ENCODE measurements around the gene SLC30A2. TPM values are rescaled to one million over a fixed set of nuclear protein-coding genes. Genes with fewer than 3 reads are reported as not detected.
A peak's percentile ranks its signal among the peaks of the same experiment; 100 is the strongest.

The SLC30A2 gene
- polyA plus RNA-seq, 2 donors = 0.01 TPM; not detected in 1

DNA sequence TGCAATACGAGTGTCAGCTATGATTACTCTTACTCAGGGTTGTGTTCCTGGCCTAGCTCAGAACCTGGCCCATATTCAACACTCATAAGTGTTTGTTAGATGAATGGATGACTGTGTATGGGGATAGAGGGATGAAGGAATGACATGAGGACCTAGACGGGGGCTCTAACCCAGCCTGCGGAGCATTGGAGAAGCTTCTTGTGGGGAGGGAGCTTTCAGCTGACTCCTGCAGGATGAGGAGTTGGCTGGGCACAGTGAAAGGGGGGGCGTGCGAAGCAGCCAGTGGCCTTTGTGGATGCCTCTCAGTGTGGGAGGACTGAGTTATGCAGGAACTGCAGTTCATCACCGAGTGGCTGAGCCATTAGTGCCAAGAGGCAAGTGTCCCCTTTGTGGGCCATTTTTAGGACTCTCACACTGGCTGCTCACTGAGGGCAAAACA lies 25.6 kb downstream of the SLC30A2 start:
- H3K4me3 ChIP-seq (ENCODE audit: low read depth in 1 of 2, low read length in 2 of 2) = no peak overlapping the region
- peaks cover 0 to 3% of the 10 kb centered on the region in 2 donors for H3K4me1 ChIP-seq (ENCODE audit: control insufficient read depth in 2 of 2, insufficient read depth in 2 of 2, low read length in 1 of 2)
- H3K9me3 ChIP-seq (ENCODE audit: control insufficient read depth in 2 of 2, insufficient read depth in 1 of 2, low read depth in 1 of 2, low read length in 1 of 2) = no peaks in the 10 kb centered on the region
- no peaks in the 10 kb centered on the region for H3K27me3 ChIP-seq (ENCODE audit: control insufficient read depth in 1 of 2, insufficient read depth in 2 of 2, low read length in 2 of 2)
- H3K27ac ChIP-seq (ENCODE audit: low read depth in 2 of 2, low read length in 1 of 2) = no peak overlapping the region
- WGBS, 2 donors = 53 to 63% methylated on average over 6 of the region's 6 CpGs
- H3K36me3 ChIP-seq (ENCODE audit: control insufficient read depth in 2 of 2, insufficient read depth in 2 of 2, low read length in 1 of 2) = no peaks in the 10 kb centered on the region

DNA sequence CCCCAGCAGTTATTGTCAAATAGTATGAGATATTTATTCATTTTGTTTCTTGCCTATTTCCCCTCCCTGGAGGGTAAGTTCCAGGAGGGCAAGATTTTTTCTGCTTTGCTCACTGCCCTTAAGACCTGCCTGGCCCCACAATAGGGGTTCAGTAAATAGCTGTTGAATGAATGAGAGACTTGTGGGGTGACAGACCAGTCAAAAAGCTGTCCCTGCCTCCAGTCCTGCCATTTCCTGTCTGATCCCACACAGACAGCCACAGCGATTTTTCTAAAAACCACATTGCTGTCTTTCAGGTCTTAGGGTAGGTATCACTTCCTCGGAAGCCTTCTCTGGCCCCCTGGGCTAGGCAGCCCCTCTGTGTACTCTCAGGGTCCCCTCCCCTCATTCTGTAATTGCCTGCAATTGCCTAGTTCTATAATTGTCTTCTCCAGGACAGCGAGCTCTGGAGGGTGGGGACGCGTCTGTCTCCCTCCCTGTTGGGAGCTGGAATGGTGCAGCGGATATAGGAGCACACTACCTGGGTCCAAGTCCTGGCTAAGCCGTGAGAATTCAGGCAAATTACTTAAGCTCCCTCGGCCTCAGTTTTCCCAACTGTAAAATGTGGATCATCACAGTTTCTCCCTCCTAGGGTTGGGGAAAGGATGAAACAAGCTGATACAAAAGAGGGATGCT lies 26.1 kb downstream of the SLC30A2 start:
- Histone ChIP-seq H3K4me1 (ENCODE audit: control insufficient read depth in 2 of 2, insufficient read depth in 2 of 2, low read length in 1 of 2) (peaks cover 0 to 3% of the 10 kb centered on the region in 2 donors), H3K9me3 (ENCODE audit: control insufficient read depth in 2 of 2, insufficient read depth in 1 of 2, low read depth in 1 of 2, low read length in 1 of 2) (no peaks in the 10 kb centered on the region), H3K4me3 (ENCODE audit: low read depth in 1 of 2, low read length in 2 of 2) (no peak overlapping the region), H3K36me3 (ENCODE audit: control insufficient read depth in 2 of 2, insufficient read depth in 2 of 2, low read length in 1 of 2) (no peaks in the 10 kb centered on the region), H3K27ac (ENCODE audit: low read depth in 2 of 2, low read length in 1 of 2) (no peak overlapping the region), H3K27me3 (ENCODE audit: control insufficient read depth in 1 of 2, insufficient read depth in 2 of 2, low read length in 2 of 2) (no peaks in the 10 kb centered on the region)
- 77 to 79% methylated on average over 8 of the region's 8 CpGs for WGBS, 2 donors

DNA sequence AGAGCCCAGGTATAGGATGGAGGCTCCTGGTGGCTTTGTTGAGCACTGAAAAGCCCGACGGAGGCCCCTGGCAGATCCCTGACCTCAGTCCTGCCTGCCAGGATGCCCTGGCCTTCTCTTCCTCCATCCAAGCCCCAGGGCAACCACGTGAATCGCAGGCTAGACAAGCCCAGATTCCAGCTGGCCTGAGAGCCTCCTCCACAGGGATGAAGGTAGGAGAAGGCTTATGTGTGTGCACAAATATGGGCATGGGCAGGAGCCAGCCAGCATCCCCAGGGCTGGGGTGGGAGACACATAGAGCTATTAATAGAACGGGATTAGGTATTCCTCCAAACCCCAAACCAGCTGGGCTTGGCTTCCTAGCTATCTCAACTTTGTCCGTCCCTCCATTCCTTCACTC lies 28.3 kb downstream of the SLC30A2 start:
- Histone ChIP-seq H3K4me1 (ENCODE audit: control insufficient read depth in 2 of 2, insufficient read depth in 2 of 2, low read length in 1 of 2) (peaks cover 0 to 3% of the 10 kb centered on the region in 2 donors), H3K36me3 (ENCODE audit: control insufficient read depth in 2 of 2, insufficient read depth in 2 of 2, low read length in 1 of 2) (no peaks in the 10 kb centered on the region), H3K27me3 (ENCODE audit: control insufficient read depth in 1 of 2, insufficient read depth in 2 of 2, low read length in 2 of 2) (no peaks in the 10 kb centered on the region), H3K9me3 (ENCODE audit: control insufficient read depth in 2 of 2, insufficient read depth in 1 of 2, low read depth in 1 of 2, low read length in 1 of 2) (no peaks in the 10 kb centered on the region), H3K4me3 (ENCODE audit: low read depth in 1 of 2, low read length in 2 of 2) (no peak overlapping the region), H3K27ac (ENCODE audit: low read depth in 2 of 2, low read length in 1 of 2) (no peak overlapping the region)
- 46 to 54% methylated on average over 6 of the region's 6 CpGs for WGBS, 2 donors

DNA sequence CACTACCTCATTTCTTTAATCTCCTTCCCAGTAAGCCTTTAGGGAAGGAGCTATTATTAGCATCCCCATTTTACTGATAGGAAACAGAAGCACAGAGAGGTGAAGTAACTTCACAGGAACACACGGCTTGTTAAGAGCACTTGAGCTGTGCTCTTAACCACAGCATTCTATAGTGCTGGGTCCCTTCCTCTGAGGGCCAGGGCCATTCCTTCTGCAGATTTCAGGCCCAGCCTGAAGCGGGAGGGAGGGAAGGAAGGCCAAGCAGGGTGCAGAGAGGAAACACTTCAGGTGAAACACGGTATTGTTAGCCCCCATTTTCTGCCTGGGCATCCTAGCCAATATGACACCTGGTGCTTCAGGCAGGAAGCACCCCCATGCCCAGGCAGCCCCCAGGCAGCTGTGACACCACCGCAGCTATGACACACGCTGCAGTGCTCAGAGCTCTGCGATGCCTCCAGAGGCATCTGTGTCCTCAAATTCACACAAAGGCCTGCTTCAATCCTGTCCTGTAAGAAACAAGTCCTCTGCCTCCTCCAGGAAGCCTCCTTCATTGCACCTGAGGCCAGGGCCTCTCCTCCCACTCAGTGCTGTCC lies 28.9 kb downstream of the SLC30A2 start:
- Histone ChIP-seq H3K27ac (ENCODE audit: low read depth in 2 of 2, low read length in 1 of 2) (no peak overlapping the region), H3K36me3 (ENCODE audit: control insufficient read depth in 2 of 2, insufficient read depth in 2 of 2, low read length in 1 of 2) (no peaks in the 10 kb centered on the region), H3K4me1 (ENCODE audit: control insufficient read depth in 2 of 2, insufficient read depth in 2 of 2, low read length in 1 of 2) (peaks cover 0 to 1% of the 10 kb centered on the region in 2 donors), H3K9me3 (ENCODE audit: control insufficient read depth in 2 of 2, insufficient read depth in 1 of 2, low read depth in 1 of 2, low read length in 1 of 2) (no peaks in the 10 kb centered on the region), H3K4me3 (ENCODE audit: low read depth in 1 of 2, low read length in 2 of 2) (peak overlapping the region in 1 of 2 donors; percentile 4), H3K27me3 (ENCODE audit: control insufficient read depth in 1 of 2, insufficient read depth in 2 of 2, low read length in 2 of 2) (no peaks in the 10 kb centered on the region)
- WGBS, 2 donors = 69 to 71% methylated on average over 6 of the region's 6 CpGs

- H3K36me3 ChIP-seq (ENCODE audit: control insufficient read depth in 2 of 2, insufficient read depth in 2 of 2, low read length in 1 of 2) = no peaks in the 10 kb centered on the region
- no peaks in the 10 kb centered on the region for H3K4me1 ChIP-seq (ENCODE audit: control insufficient read depth in 2 of 2, insufficient read depth in 2 of 2, low read length in 1 of 2)
- H3K27ac ChIP-seq (ENCODE audit: low read depth in 2 of 2, low read length in 1 of 2) = no peak overlapping the region
- H3K27me3 ChIP-seq (ENCODE audit: control insufficient read depth in 1 of 2, insufficient read depth in 2 of 2, low read length in 2 of 2) = no peaks in the 10 kb centered on the region
- 73 to 84% methylated on average over 10 of the region's 10 CpGs for whole genome bisulfite sequencing, 2 donors
- H3K4me3 ChIP-seq (ENCODE audit: low read depth in 1 of 2, low read length in 2 of 2) = no peak overlapping the region
- H3K9me3 ChIP-seq (ENCODE audit: control insufficient read depth in 2 of 2, insufficient read depth in 1 of 2, low read depth in 1 of 2, low read length in 1 of 2) = no peaks in the 10 kb centered on the region
Measured at GRCh38 chr1:26016258-26016952, 29.5 kb downstream of the SLC30A2 start.

DNA sequence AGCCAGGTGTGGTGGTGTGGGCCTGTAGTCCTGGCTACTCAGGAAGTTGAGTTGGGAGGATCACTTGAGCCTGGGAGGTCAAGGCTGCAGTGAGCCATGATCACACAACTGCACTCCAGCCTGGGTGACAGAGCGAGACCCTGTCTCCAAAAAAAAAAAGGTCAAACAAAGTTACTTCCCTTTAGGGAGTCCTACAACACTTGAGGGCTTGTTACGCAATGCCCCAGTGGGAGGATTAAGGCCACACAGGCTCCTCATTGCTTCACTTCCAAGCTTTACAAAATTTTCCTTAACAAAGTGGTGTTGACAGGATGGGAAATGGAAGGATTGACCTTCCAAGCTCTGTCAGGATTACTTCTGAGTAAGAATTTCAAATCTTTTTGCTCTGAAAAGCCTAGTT lies 30.6 kb downstream of the SLC30A2 start:
- 62 to 67% methylated on average over 2 of the region's 2 CpGs for WGBS, 2 donors
- H3K36me3 ChIP-seq (ENCODE audit: control insufficient read depth in 2 of 2, insufficient read depth in 2 of 2, low read length in 1 of 2) = no peaks in the 10 kb centered on the region
- no peaks in the 10 kb centered on the region for H3K4me1 ChIP-seq (ENCODE audit: control insufficient read depth in 2 of 2, insufficient read depth in 2 of 2, low read length in 1 of 2)
- no peak overlapping the region for H3K4me3 ChIP-seq (ENCODE audit: low read depth in 1 of 2, low read length in 2 of 2)
- no peak overlapping the region for H3K27ac ChIP-seq (ENCODE audit: low read depth in 2 of 2, low read length in 1 of 2)
- no peaks in the 10 kb centered on the region for H3K27me3 ChIP-seq (ENCODE audit: control insufficient read depth in 1 of 2, insufficient read depth in 2 of 2, low read length in 2 of 2)
- H3K9me3 ChIP-seq (ENCODE audit: control insufficient read depth in 2 of 2, insufficient read depth in 1 of 2, low read depth in 1 of 2, low read length in 1 of 2) = no peaks in the 10 kb centered on the region

- WGBS, 2 donors = 84 to 89% methylated on average over 2 of the region's 2 CpGs
- H3K9me3 ChIP-seq (ENCODE audit: control insufficient read depth in 2 of 2, insufficient read depth in 1 of 2, low read depth in 1 of 2, low read length in 1 of 2) = no peaks in the 10 kb centered on the region
- no peaks in the 10 kb centered on the region for H3K36me3 ChIP-seq (ENCODE audit: control insufficient read depth in 2 of 2, insufficient read depth in 2 of 2, low read length in 1 of 2)
- no peak overlapping the region for H3K27ac ChIP-seq (ENCODE audit: low read depth in 2 of 2, low read length in 1 of 2)
- H3K4me3 ChIP-seq (ENCODE audit: low read depth in 1 of 2, low read length in 2 of 2) = no peak overlapping the region
- H3K4me1 ChIP-seq (ENCODE audit: control insufficient read depth in 2 of 2, insufficient read depth in 2 of 2, low read length in 1 of 2) = no peaks in the 10 kb centered on the region
- no peaks in the 10 kb centered on the region for H3K27me3 ChIP-seq (ENCODE audit: control insufficient read depth in 1 of 2, insufficient read depth in 2 of 2, low read length in 2 of 2)
Measured at GRCh38 chr1:26014179-26014578, 31.7 kb downstream of the SLC30A2 start.

- H3K4me3 ChIP-seq (ENCODE audit: low read depth in 1 of 2, low read length in 2 of 2) = no peak overlapping the region
- H3K27ac ChIP-seq (ENCODE audit: low read depth in 2 of 2, low read length in 1 of 2) = no peak overlapping the region
- 42 to 53% methylated on average over 3 of the region's 3 CpGs for WGBS, 2 donors
- no peaks in the 10 kb centered on the region for H3K27me3 ChIP-seq (ENCODE audit: control insufficient read depth in 1 of 2, insufficient read depth in 2 of 2, low read length in 2 of 2)
- H3K36me3 ChIP-seq (ENCODE audit: control insufficient read depth in 2 of 2, insufficient read depth in 2 of 2, low read length in 1 of 2) = no peaks in the 10 kb centered on the region
- H3K9me3 ChIP-seq (ENCODE audit: control insufficient read depth in 2 of 2, insufficient read depth in 1 of 2, low read depth in 1 of 2, low read length in 1 of 2) = no peaks in the 10 kb centered on the region
- H3K4me1 ChIP-seq (ENCODE audit: control insufficient read depth in 2 of 2, insufficient read depth in 2 of 2, low read length in 1 of 2) = no peaks in the 10 kb centered on the region
Measured at GRCh38 chr1:26012864-26013263, 33.1 kb downstream of the SLC30A2 start.

- Histone ChIP-seq H3K9me3 (ENCODE audit: control insufficient read depth in 2 of 2, insufficient read depth in 1 of 2, low read depth in 1 of 2, low read length in 1 of 2) (no peaks in the 10 kb centered on the region), H3K27me3 (ENCODE audit: control insufficient read depth in 1 of 2, insufficient read depth in 2 of 2, low read length in 2 of 2) (no peaks in the 10 kb centered on the region), H3K27ac (ENCODE audit: low read depth in 2 of 2, low read length in 1 of 2) (no peak overlapping the region), H3K4me1 (ENCODE audit: control insufficient read depth in 2 of 2, insufficient read depth in 2 of 2, low read length in 1 of 2) (peaks cover 0 to 2% of the 10 kb centered on the region in 2 donors), H3K4me3 (ENCODE audit: low read depth in 1 of 2, low read length in 2 of 2) (no peak overlapping the region), H3K36me3 (ENCODE audit: control insufficient read depth in 2 of 2, insufficient read depth in 2 of 2, low read length in 1 of 2) (no peaks in the 10 kb centered on the region)
- 76 to 77% methylated on average over 3 of the region's 3 CpGs for WGBS, 2 donors
Measured at GRCh38 chr1:26010825-26011224, 35.1 kb downstream of the SLC30A2 start.
